H7 (cell line): Measurements from ENCODE around the gene ASMTL. TPM values are rescaled to one million over a fixed set of nuclear protein-coding genes. Genes with fewer than 3 reads are reported as not detected.
A peak's percentile ranks its signal among the peaks of the same experiment; 100 is the strongest.
"Not testable (repeated sequence)": the region's sequence is repeated elsewhere in the genome, so short reads cannot be mapped to it uniquely, and the experiment has no call there.

Experiments
- DNase-seq: peaks from one replicate; pipeline ENCODE4 v3.0.0; 2012
- H3K27me3 ChIP-seq: 2 replicates; pipeline ENCODE4 v1.6.0; 2011; ENCODE audit warnings: mild to moderate bottlenecking, low read length; ENCODE audit not compliant: control insufficient read depth, insufficient read depth
- H3K36me3 ChIP-seq: replicated peaks from 2 replicates; pipeline ENCODE4 v1.5.1; 2011; ENCODE audit warnings: low read length; ENCODE audit not compliant: control insufficient read depth, insufficient read depth
- H3K4me3 ChIP-seq: 2 replicates; pipeline ENCODE4 v1.5.1; 2011; ENCODE audit warnings: low read depth, mild to moderate bottlenecking, control low read depth, low read length, moderate library complexity; ENCODE audit not compliant: insufficient read depth
- total RNA-seq: library from RNA; depleted of rRNA; stranded (reverse); fragments of >200 nt; shearing (Covaris generic); gene quantifications from 2 replicates; pipeline ENCODE4 v1.2.3, GENCODE V29; 2014; rRNA removed

ASMTL gene
- total RNA-seq, result 36.5 and 37.0 TPM in 2 replicates

- Histone ChIP-seq H3K4me3 (peak within 1 kb of the TSS; percentile 85), H3K27me3 (no peaks in the 10 kb centered on the region)
- DNase-seq, result peak; percentile 99
Measured at GRCh38 chrX:1452516-1453394, at the start of gene ASMTL. TSS of gene ASMTL (minus strand) at chrX:1452909. CDS start at chrX:1452840, 69 bp downstream.

GRCh38 chrX:1502241-1502640 lies 49.5 kb upstream of the ASMTL start:
- DNase-seq, result no peak
- no peaks in the 10 kb centered on the region for H3K27me3 ChIP-seq
- H3K36me3 ChIP-seq, result no peaks in the 10 kb centered on the region
- H3K4me3 ChIP-seq, result no peak overlapping the region

More at GRCh38 chrX:1452516-1453394, at the start of gene ASMTL:
- H3K36me3 ChIP-seq, result peaks cover 6% of the 10 kb centered on the region

GRCh38 chrX:1500701-1501624 lies 48.3 kb upstream of the ASMTL start:
- no peak for DNase-seq
- H3K27me3 ChIP-seq, result no peaks in the 10 kb centered on the region
- H3K4me3 ChIP-seq, result no peak overlapping the region
- H3K36me3 ChIP-seq, result no peaks in the 10 kb centered on the region

GRCh38 chrX:1496076-1496475 lies 43.4 kb upstream of the ASMTL start:
- Histone ChIP-seq H3K4me3 (no peak overlapping the region), H3K36me3 (no peaks in the 10 kb centered on the region), H3K27me3 (no peaks in the 10 kb centered on the region; the same call in 1 of the 2 replicates)
- DNase-seq, result no peak

- Histone ChIP-seq H3K4me3 (no peak overlapping the region), H3K27me3 (no peaks in the 10 kb centered on the region; the same call in 1 of the 2 replicates), H3K36me3 (no peaks in the 10 kb centered on the region)
- DNase-seq, result peak; percentile 54
Measured at GRCh38 chrX:1493877-1494510, 41.3 kb upstream of the ASMTL start.

GRCh38 chrX:1493412-1493811 lies 40.7 kb upstream of the ASMTL start:
- H3K4me3 ChIP-seq, result no peak overlapping the region
- H3K36me3 ChIP-seq, result no peaks in the 10 kb centered on the region
- DNase-seq, result no peak
- no peaks in the 10 kb centered on the region; the same call in 1 of the 2 replicates for H3K27me3 ChIP-seq

GRCh38 chrX:1492421-1493012 lies 39.8 kb upstream of the ASMTL start:
- Histone ChIP-seq H3K27me3 (no peaks in the 10 kb centered on the region; the same call in 1 of the 2 replicates), H3K36me3 (no peaks in the 10 kb centered on the region), H3K4me3 (no peak overlapping the region)
- DNase-seq, result no peak

- Histone ChIP-seq H3K36me3 (no peaks in the 10 kb centered on the region), H3K27me3 (no peaks in the 10 kb centered on the region; the same call in 1 of the 2 replicates), H3K4me3 (no peak overlapping the region)
- peak; percentile 86 for DNase-seq
Measured at GRCh38 chrX:1491851-1492349, 39.2 kb upstream of the ASMTL start.

- H3K4me3 ChIP-seq, DNase-seq, H3K36me3 ChIP-seq, H3K27me3 ChIP-seq: not testable (repeated sequence)
Measured at GRCh38 chrX:1491248-1491647, 38.5 kb upstream of the ASMTL start.

GRCh38 chrX:1490723-1491122 lies 38.0 kb upstream of the ASMTL start:
- H3K27me3 ChIP-seq, H3K4me3 ChIP-seq, DNase-seq, H3K36me3 ChIP-seq: not testable (repeated sequence)

- not testable (repeated sequence) for DNase-seq, H3K4me3 ChIP-seq, H3K27me3 ChIP-seq, H3K36me3 ChIP-seq
Measured at GRCh38 chrX:1489354-1489753, 36.6 kb upstream of the ASMTL start.

GRCh38 chrX:1488745-1489144 lies 36.0 kb upstream of the ASMTL start:
- DNase-seq, result no peak
- H3K4me3 ChIP-seq, result no peak overlapping the region
- no peaks in the 10 kb centered on the region for H3K36me3 ChIP-seq
- no peaks in the 10 kb centered on the region; the same call in none of the 2 replicates for H3K27me3 ChIP-seq

GRCh38 chrX:1488141-1488540 lies 35.4 kb upstream of the ASMTL start:
- no peaks in the 10 kb centered on the region for H3K36me3 ChIP-seq
- no peaks in the 10 kb centered on the region; the same call in none of the 2 replicates for H3K27me3 ChIP-seq
- H3K4me3 ChIP-seq, result no peak overlapping the region
- no peak for DNase-seq

GRCh38 chrX:1487401-1487800 lies 34.7 kb upstream of the ASMTL start:
- no peaks in the 10 kb centered on the region for H3K36me3 ChIP-seq
- DNase-seq, result no peak
- H3K27me3 ChIP-seq, result no peaks in the 10 kb centered on the region; the same call in 1 of the 2 replicates
- no peak overlapping the region for H3K4me3 ChIP-seq
